AG09309 (cell line): ENCODE results near the gene TRIM56.

Experiments
- DNase-seq: peaks from one replicate; pipeline ENCODE4 v3.0.0-alpha.2; 2010; ENCODE audit warnings: low read depth
- H3K4me3 ChIP-seq: 2 replicates; pipeline ENCODE4 v1.5.1; 2011; ENCODE audit warnings: mild to moderate bottlenecking, low read depth, low read length, moderate library complexity; ENCODE audit not compliant: control insufficient read depth
- CTCF ChIP-seq: IDR thresholded peaks from 2 replicates; pipeline ENCODE4 v1.5.1; 2011; ENCODE audit warnings: mild to moderate bottlenecking, low read depth, low read length, inconsistent platforms; ENCODE audit not compliant: insufficient read depth, control insufficient read depth; ENCODE audit errors: missing control alignments

TRIM56 gene

GRCh38 chr7:101121991-101122932 is 37.0 kb downstream of the TRIM56 start:
- TF ChIP-seq CTCF, result no peak
- peak overlapping the region; percentile 38 for H3K4me3 ChIP-seq
- peak; percentile 98 for DNase-seq

- TF ChIP-seq CTCF, result no peak
Measured at GRCh38 chr7:101122933-101123702, 37.8 kb downstream of the TRIM56 start.

DNA sequence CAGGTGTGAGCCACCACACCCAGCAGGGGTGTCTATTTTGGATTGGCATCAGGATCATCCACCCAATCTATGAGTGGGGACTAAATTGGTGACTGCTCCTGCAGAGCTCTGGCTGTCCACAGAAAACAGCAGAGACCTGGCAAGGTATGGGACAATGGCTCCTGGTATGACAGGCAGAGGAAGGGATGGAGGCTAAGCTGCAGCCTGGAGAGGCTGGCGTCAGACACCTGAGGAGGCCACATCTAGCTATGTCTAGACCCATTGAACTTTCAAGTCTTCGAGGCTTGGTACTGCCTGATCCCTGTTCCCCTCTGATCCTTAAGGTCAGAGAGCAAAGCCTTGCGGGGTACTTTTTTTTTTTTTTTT is 38.4 kb downstream of the TRIM56 start:
- no peak for DNase-seq
- no peak overlapping the region for H3K4me3 ChIP-seq
- TF ChIP-seq CTCF, result no peak

More at GRCh38 chr7:101122933-101123702, 37.8 kb downstream of the TRIM56 start:
- DNase-seq, result no peak
- H3K4me3 ChIP-seq, result no peak overlapping the region

DNA sequence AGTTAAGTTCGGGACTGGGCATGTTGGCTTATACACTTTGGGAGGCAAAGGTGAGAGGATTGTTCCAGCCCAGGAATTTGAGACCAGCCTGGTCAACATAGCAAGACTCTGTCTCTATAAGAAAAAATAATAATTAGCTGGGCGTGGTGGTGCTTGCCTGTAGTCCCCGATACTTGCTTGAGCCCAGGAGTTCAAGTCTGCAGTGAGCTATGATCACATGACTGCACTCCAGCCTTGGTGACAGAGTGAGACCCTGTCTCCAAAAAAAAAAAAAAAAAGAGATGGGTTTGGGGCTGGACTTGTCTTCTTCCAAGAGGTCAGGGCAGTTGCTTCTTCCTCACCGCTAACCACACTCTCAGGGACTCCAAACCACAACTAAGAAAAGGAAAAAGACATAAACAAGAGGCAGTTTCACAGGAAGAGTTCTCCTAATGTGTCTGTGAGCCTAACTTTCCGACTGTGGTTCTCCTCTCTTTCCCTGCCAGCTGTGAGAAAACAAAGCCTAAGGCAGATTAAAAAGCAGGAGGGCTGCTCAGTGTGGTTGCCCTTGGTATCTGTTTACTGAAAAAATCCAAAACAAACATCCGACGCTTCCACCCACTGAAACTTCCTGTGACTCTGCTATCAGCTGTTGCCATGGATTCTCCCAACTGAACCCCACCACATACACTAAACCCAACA is 39.2 kb downstream of the TRIM56 start:
- no peak for TF ChIP-seq CTCF
- no peak for DNase-seq
- H3K4me3 ChIP-seq, result no peak overlapping the region

GRCh38 chr7:101125989-101126650 is 40.8 kb downstream of the TRIM56 start:
- H3K4me3 ChIP-seq, result no peak overlapping the region
- no peak for DNase-seq
- no peak for TF ChIP-seq CTCF
